NCI-H69 (cell line): Measurements from ENCODE around the gene UGP2.

ENCODE experiments used
- DNase-seq: peaks from one replicate; lab custom pipeline; 2025; lab: John Stamatoyannopoulos, UW

Gene UGP2

GRCh38 chr2:63865159-63865799 lies 23.6 kb downstream of the UGP2 start:
- DNase-seq: no peak

- no peak for DNase-seq
Measured at GRCh38 chr2:63866009-63866709, 24.5 kb downstream of the UGP2 start.

DNA sequence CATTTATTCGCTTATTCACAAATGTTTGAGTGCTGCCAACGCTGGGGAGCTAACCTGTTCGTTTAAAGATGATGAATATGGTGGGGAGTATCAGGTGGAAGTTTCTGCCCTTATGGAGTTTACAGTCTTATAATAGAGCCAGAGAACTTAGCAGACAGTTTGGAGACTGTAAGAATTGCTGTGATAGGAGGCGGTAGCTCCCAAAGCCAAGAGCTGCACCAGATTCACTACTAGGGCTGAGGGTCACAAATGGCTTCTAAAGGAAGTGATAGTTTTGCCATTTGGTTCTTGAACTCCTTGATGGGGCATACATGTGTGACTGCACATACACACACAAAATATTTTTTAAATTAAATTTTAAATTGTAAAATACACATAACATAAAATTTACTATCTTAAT lies 29.0 kb downstream of the UGP2 start:
- DNase-seq: no peak

- DNase-seq: no peak
Measured at GRCh38 chr2:63871864-63872263, 30.2 kb downstream of the UGP2 start.

DNA sequence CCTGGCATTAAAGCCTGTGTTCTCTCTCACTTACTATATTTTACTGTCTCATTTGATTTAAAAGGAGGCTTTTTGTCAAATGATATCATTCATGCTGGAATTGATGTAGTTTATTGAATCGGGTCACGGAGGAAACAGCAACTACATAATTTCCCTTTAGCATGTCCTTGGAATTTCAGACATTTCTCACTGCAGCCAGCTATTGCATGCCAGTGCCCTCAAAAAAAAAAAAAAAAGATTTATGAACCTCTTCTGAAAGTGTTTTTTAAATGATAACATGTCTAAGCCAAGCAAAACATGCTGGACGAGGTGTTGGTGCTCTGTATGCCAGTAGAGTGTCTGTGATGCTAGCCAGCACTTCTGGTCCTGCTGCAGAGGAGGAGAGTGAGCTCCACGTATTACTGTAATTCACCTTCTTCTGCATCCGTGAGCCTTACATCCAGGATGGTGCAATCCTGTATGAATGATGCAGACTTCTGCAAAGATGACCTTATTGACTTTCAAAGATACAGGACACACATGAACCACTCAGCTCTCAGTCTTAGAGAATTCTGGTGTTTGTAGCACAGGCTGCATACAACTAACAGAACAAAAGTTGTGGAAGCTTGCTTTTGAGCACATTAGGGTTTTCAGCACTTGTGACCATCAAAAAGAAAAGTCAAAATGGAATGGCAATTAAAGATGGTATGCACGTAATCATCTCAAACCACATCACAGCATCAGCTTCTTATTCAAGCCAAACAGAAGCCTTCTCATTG lies 31.1 kb downstream of the UGP2 start:
- no peak for DNase-seq

- DNase-seq: no peak
Measured at GRCh38 chr2:63874204-63875130, 32.8 kb downstream of the UGP2 start.

DNA sequence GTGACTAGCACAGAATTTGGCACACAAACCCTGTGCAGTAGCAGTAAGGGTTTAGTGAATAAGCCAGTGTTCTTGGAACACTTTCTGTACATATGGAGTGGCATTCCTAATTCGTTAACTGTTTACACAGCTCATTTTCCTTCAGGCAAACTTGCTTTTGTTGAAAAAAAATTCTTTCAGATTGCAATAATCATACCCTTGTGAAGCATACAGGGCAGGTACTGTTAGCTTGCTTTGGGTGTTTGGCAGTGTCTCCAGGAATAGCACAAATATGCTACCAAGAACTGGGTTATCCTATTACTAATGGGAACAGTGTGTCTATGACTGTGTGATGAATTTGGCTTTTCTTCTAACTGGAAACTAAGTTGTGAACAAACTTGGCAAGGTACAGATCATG lies 33.4 kb downstream of the UGP2 start:
- no peak for DNase-seq

GRCh38 chr2:63875559-63876245 lies 34.0 kb downstream of the UGP2 start:
- no peak for DNase-seq

DNA sequence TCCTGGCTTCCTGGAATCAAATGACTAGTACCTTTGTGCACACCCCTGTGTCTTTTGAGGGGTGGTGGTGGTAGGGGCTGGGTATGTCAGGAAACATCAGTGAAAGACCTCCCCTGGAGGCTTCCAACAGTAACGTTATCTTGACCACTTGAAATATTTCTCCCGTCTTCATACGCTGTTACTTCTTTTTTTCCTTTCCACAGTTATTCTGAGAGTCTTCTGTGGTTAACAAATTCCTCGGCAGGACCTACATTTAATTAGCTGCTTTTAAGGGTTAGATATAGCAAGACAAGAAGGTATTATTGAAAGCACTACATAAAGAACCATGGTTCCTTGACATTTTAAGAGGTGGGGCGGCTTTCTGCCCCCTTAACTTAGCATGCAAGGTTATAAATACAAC lies 34.6 kb downstream of the UGP2 start:
- no peak for DNase-seq

DNA sequence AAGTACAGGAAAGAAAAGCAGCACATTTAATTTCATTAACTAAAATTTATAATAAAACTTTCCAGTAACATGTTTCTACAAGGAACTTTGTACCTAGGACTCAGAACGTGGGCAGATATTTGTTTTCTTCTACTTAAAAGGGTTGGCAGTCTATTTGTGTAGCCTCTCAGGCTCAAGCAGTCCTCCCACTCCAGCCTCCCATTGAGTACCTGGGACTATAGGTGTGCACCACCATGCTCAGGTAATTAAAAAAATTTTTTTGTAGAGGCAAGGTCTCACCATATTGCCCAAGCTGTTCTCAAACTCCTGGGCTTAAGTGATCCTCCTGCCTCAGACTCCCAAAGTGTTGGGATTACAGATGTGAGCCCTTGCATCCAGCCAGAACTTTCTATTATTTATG lies 36.8 kb downstream of the UGP2 start:
- no peak for DNase-seq

- no peak for DNase-seq
Measured at GRCh38 chr2:63879876-63880433, 38.3 kb downstream of the UGP2 start.

- DNase-seq: no peak
Measured at GRCh38 chr2:63880625-63881024, 38.9 kb downstream of the UGP2 start.

DNA sequence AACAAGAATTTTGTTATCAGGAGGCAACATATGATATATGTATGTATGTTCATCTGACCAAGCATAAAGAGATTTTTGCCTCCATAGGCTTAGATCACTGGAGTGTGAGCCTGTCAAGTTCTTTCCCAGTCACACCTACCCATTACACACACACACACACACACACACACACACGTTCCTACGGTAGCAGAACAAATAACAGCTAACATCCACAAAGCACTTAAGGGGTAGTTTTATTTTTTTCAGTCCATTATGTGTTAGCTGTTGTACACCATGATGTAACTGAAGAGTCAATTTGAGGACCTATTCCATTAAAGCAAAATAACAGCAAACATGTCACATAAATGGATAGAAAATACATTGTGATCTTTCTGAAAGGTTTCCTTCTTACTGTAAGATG lies 39.5 kb downstream of the UGP2 start:
- no peak for DNase-seq

GRCh38 chr2:63882395-63883105 lies 40.9 kb downstream of the UGP2 start:
- no peak for DNase-seq

DNA sequence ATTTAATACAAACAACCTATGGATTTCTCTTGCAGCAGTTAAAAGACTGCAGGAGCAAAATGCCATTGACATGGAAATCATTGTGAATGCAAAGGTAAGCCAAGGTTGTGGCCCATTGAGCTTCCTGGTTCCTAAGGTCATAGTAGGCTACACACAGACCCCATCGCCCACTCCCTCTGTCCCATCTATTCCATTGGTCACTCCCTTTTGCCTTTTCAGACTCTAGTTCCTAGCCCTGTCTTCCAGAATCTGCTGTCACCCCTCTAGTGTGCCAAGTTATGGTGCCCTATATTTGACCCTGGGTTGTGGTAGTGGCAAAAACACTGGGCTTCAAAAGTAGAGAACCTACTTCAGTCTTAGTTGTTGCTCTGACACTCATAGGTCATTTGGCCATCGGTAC lies 44.7 kb downstream of the UGP2 start:
- DNase-seq: no peak

GRCh38 chr2:63888053-63888452 lies 46.4 kb downstream of the UGP2 start:
- no peak for DNase-seq

- DNase-seq: peak; percentile 51
Measured at GRCh38 chr2:63888490-63889402, 47.0 kb downstream of the UGP2 start.

DNA sequence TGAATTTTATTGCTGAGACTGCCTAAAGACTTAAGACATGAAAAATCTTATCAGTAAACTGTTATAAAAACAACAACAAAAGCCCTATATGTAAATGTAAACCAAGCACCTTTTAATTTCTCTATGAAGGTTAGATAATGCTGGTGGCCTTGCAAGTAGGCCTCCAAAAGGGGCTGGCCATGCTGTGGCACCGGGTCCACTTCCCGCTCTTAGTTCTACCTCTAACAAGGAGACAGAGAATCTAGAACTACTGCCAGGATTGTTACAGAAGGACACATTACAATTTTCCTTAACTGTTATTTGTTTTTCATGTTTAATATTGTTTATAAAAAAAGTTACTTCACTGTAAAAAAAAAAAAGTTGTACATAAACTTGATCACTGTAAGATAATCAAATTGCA lies 49.0 kb downstream of the UGP2 start:
- no peak for DNase-seq

- no peak for DNase-seq
Measured at GRCh38 chr2:63891488-63892030, 49.9 kb downstream of the UGP2 start.
